Thymus (tissue), 11 donors: ENCODE results near the gene ZNF618. TPM values are rescaled to one million over a fixed set of nuclear protein-coding genes. Genes with fewer than 3 reads are reported as not detected.

ENCODE experiments used
- DNase-seq, 9 donors: peaks; one replicate each; pipeline ENCODE4 v3.0.0-alpha.2; 2013; ENCODE audit warnings: low spot score in 9 of 9, low read depth in 6 of 9, missing footprints in 1 of 9
- H3K27ac ChIP-seq, 2 donors: one replicate each; pipeline ENCODE4 v1.5.1; 2013; ENCODE audit warnings: control low read depth in 1 of 2, low read depth in 1 of 2, low read length in 1 of 2, mild to moderate bottlenecking in 1 of 2, moderate library complexity in 1 of 2
- H3K27me3 ChIP-seq, 2 donors: one replicate each; pipeline ENCODE4 v1.5.1; 2013; ENCODE audit warnings: low read length in 1 of 2; ENCODE audit not compliant: control insufficient read depth in 2 of 2, insufficient read depth in 1 of 2
- H3K36me3 ChIP-seq, 2 donors: one replicate each; pipeline ENCODE4 v1.5.1; 2013; ENCODE audit warnings: low read length in 1 of 2, mild to moderate bottlenecking in 1 of 2, moderate library complexity in 1 of 2; ENCODE audit not compliant: control insufficient read depth in 2 of 2, insufficient read depth in 2 of 2
- H3K4me1 ChIP-seq, 2 donors: one replicate each; pipeline ENCODE4 v1.5.1; 2013; ENCODE audit warnings: low read length in 2 of 2; ENCODE audit not compliant: control insufficient read depth in 2 of 2, insufficient read depth in 2 of 2
- H3K4me3 ChIP-seq, 2 donors: one replicate each; pipeline ENCODE4 v1.5.1; 2013; ENCODE audit warnings: low read length in 2 of 2, control low read depth in 1 of 2, mild to moderate bottlenecking in 1 of 2
- H3K9me3 ChIP-seq, 2 donors: one replicate each; pipeline ENCODE4 v1.5.1; 2013; ENCODE audit warnings: low read length in 1 of 2, mild to moderate bottlenecking in 1 of 2; ENCODE audit not compliant: control insufficient read depth in 2 of 2, insufficient read depth in 1 of 2
- WGBS: extraction: QIAGEN DNeasy Blood & Tissue Kit; methylation state at CpG from one replicate; pipeline ENCODE4 v1.1.7; 2013; 5-methylcytosine and 5-hydroxymethylcytosine counted together
- polyA plus RNA-seq: library from polyadenylated mRNA; stranded (reverse); fragments of 200-250 nt; gene quantifications from one replicate; pipeline ENCODE4 v1.2.3, GENCODE V29; 2013
- total RNA-seq: library from RNA; stranded (reverse); fragments of 120-200 nt; gene quantifications from one replicate; pipeline ENCODE4 v1.2.4, GENCODE V29; 2013
- donor health status: healthy.

The ZNF618 gene
- total and polyA plus RNA-seq, 2 donors: 1.6 to 1.8 TPM

GRCh38 chr9:113921396-113921925, 45.4 kb downstream of the ZNF618 start:
- H3K4me3 ChIP-seq: no peak overlapping the region
- H3K27me3 ChIP-seq: no peaks in the 10 kb centered on the region
- 93% methylated on average over 3 of the region's 3 CpGs for WGBS
- H3K36me3 ChIP-seq: no peaks in the 10 kb centered on the region
- no peak overlapping the region for H3K27ac ChIP-seq
- no peaks in the 10 kb centered on the region for H3K9me3 ChIP-seq
- DNase-seq: no peak
- no peaks in the 10 kb centered on the region for H3K4me1 ChIP-seq

- DNase-seq: no peak
- H3K4me1 ChIP-seq: no peaks in the 10 kb centered on the region
- no peak overlapping the region for H3K27ac ChIP-seq
- H3K4me3 ChIP-seq: no peak overlapping the region
- no peaks in the 10 kb centered on the region for H3K9me3 ChIP-seq
- H3K27me3 ChIP-seq: no peaks in the 10 kb centered on the region
- 92% methylated on average over 4 of the region's 4 CpGs for WGBS
- H3K36me3 ChIP-seq: no peaks in the 10 kb centered on the region
Observed at GRCh38 chr9:113922160-113922559, 46.1 kb downstream of the ZNF618 start.

GRCh38 chr9:113926211-113926610, 50.1 kb downstream of the ZNF618 start:
- no peaks in the 10 kb centered on the region for H3K36me3 ChIP-seq
- no peaks in the 10 kb centered on the region for H3K9me3 ChIP-seq
- H3K27me3 ChIP-seq: no peaks in the 10 kb centered on the region
- no peak overlapping the region for H3K27ac ChIP-seq
- no peak for DNase-seq
- no peaks in the 10 kb centered on the region for H3K4me1 ChIP-seq
- WGBS: 39% methylated on average over 1 of the region's 1 CpG
- no peak overlapping the region for H3K4me3 ChIP-seq

- WGBS: 74% methylated on average over 2 of the region's 2 CpGs
- no peak for DNase-seq
- no peak overlapping the region for H3K27ac ChIP-seq
- H3K4me3 ChIP-seq: no peak overlapping the region
- no peaks in the 10 kb centered on the region for H3K36me3 ChIP-seq
- no peaks in the 10 kb centered on the region for H3K4me1 ChIP-seq
- no peaks in the 10 kb centered on the region for H3K27me3 ChIP-seq
- no peaks in the 10 kb centered on the region for H3K9me3 ChIP-seq
Observed at GRCh38 chr9:113927277-113927676, 51.2 kb downstream of the ZNF618 start.

- WGBS: 77% methylated on average over 3 of the region's 3 CpGs
- H3K27me3 ChIP-seq: no peaks in the 10 kb centered on the region
- no peak overlapping the region for H3K4me3 ChIP-seq
- H3K27ac ChIP-seq: no peak overlapping the region
- H3K9me3 ChIP-seq: no peaks in the 10 kb centered on the region
- H3K36me3 ChIP-seq: no peaks in the 10 kb centered on the region
- H3K4me1 ChIP-seq: no peaks in the 10 kb centered on the region
- DNase-seq: no peak
Observed at GRCh38 chr9:113928269-113928668, 52.2 kb downstream of the ZNF618 start.

- H3K36me3 ChIP-seq: no peaks in the 10 kb centered on the region
- 95% methylated on average over 6 of the region's 6 CpGs for WGBS
Observed at GRCh38 chr9:113929634-113930389, 53.7 kb downstream of the ZNF618 start.

GRCh38 chr9:113930390-113930783, 54.3 kb downstream of the ZNF618 start:
- no peak overlapping the region for H3K27ac ChIP-seq
- WGBS: 97% methylated on average over 5 of the region's 5 CpGs
- H3K27me3 ChIP-seq: no peaks in the 10 kb centered on the region
- no peaks in the 10 kb centered on the region for H3K36me3 ChIP-seq
- H3K4me3 ChIP-seq: no peak overlapping the region
- DNase-seq: no peak
- H3K4me1 ChIP-seq: no peaks in the 10 kb centered on the region
- no peaks in the 10 kb centered on the region for H3K9me3 ChIP-seq

More at GRCh38 chr9:113929634-113930389, 53.7 kb downstream of the ZNF618 start:
- no peaks in the 10 kb centered on the region for H3K27me3 ChIP-seq
- DNase-seq: no peak
- H3K9me3 ChIP-seq: no peaks in the 10 kb centered on the region
- no peak overlapping the region for H3K27ac ChIP-seq
- H3K4me3 ChIP-seq: no peak overlapping the region
- H3K4me1 ChIP-seq: no peaks in the 10 kb centered on the region

- no peaks in the 10 kb centered on the region for H3K36me3 ChIP-seq
- no peaks in the 10 kb centered on the region for H3K27me3 ChIP-seq
- no peaks in the 10 kb centered on the region for H3K9me3 ChIP-seq
- DNase-seq: no peak
- no peak overlapping the region for H3K4me3 ChIP-seq
- no peak overlapping the region for H3K27ac ChIP-seq
- no peaks in the 10 kb centered on the region for H3K4me1 ChIP-seq
- over 99% methylated on average over 5 of the region's 5 CpGs for WGBS
Observed at GRCh38 chr9:113931140-113931539, 55.0 kb downstream of the ZNF618 start.

- H3K27me3 ChIP-seq: no peaks in the 10 kb centered on the region
- no peaks in the 10 kb centered on the region for H3K9me3 ChIP-seq
- no peaks in the 10 kb centered on the region for H3K4me1 ChIP-seq
- no peaks in the 10 kb centered on the region for H3K36me3 ChIP-seq
- H3K4me3 ChIP-seq: no peak overlapping the region
- WGBS: 95% methylated on average over 4 of the region's 4 CpGs
- no peak overlapping the region for H3K27ac ChIP-seq
- DNase-seq: no peak
Observed at GRCh38 chr9:113931777-113932176, 55.7 kb downstream of the ZNF618 start.
